ENCODE data around the gene LASP1.

Gene LASP1

GRCh38 chr17:38892083-38892482 is 22.2 kb downstream of the LASP1 start:
- H3K4me3 ChIP-seq (replicated peaks; ENCODE audit: insufficient read depth, low read length) = no peak overlapping the region
- no peaks in the 10 kb centered on the region for H3K27me3 ChIP-seq (ENCODE audit: insufficient read depth, poor library complexity, severe bottlenecking)
- peak overlapping the region; percentile 69 for H3K27ac ChIP-seq (replicated peaks)
- DNase-seq (ENCODE audit: low read depth in 1 of 2, low spot score in 1 of 2) = no peak
- TF ChIP-seq REST (IDR thresholded peaks at IDR 0.05; ENCODE audit: insufficient replicate concordance, low read depth) (no peak), SPI1 (IDR thresholded peaks at IDR 0.05; ENCODE audit: borderline replicate concordance, low read depth) (no peak), CTCF (IDR thresholded peaks at IDR 0.05; ENCODE audit: insufficient read depth, low read length) (no peak), POLR2AphosphoS5 (IDR thresholded peaks at IDR 0.05; ENCODE audit: low read depth) (no peak), GABPA (IDR thresholded peaks at IDR 0.05; ENCODE audit: low read depth) (no peak)

- DNase-seq (ENCODE audit: low read depth in 1 of 2, low spot score in 1 of 2) = no peak
- no peaks in the 10 kb centered on the region for H3K27me3 ChIP-seq (ENCODE audit: insufficient read depth, poor library complexity, severe bottlenecking)
- H3K27ac ChIP-seq (replicated peaks) = peak overlapping the region; percentile 69
- no peak overlapping the region for H3K4me3 ChIP-seq (replicated peaks; ENCODE audit: insufficient read depth, low read length)
- TF ChIP-seq SPI1 (IDR thresholded peaks at IDR 0.05; ENCODE audit: borderline replicate concordance, low read depth) = no peak
- TF ChIP-seq GABPA (IDR thresholded peaks at IDR 0.05; ENCODE audit: low read depth) = no peak
- TF ChIP-seq CTCF (IDR thresholded peaks at IDR 0.05; ENCODE audit: insufficient read depth, low read length) = no peak
- no peak for TF ChIP-seq REST (IDR thresholded peaks at IDR 0.05; ENCODE audit: insufficient replicate concordance, low read depth)
- no peak for TF ChIP-seq POLR2AphosphoS5 (IDR thresholded peaks at IDR 0.05; ENCODE audit: low read depth)
These were observed 22.8 kb downstream of the LASP1 start for GRCh38 chr17:38892620-38893019.

- no peak overlapping the region for H3K4me3 ChIP-seq (replicated peaks; ENCODE audit: insufficient read depth, low read length)
- peak overlapping the region; percentile 69 for H3K27ac ChIP-seq (replicated peaks)
- no peak for TF ChIP-seq GABPA (IDR thresholded peaks at IDR 0.05; ENCODE audit: low read depth)
- TF ChIP-seq SPI1 (IDR thresholded peaks at IDR 0.05; ENCODE audit: borderline replicate concordance, low read depth) = no peak
- TF ChIP-seq CTCF (IDR thresholded peaks at IDR 0.05; ENCODE audit: insufficient read depth, low read length) = no peak
- no peak for TF ChIP-seq POLR2AphosphoS5 (IDR thresholded peaks at IDR 0.05; ENCODE audit: low read depth)
- no peak for TF ChIP-seq REST (IDR thresholded peaks at IDR 0.05; ENCODE audit: insufficient replicate concordance, low read depth)
- H3K27me3 ChIP-seq (ENCODE audit: insufficient read depth, poor library complexity, severe bottlenecking) = no peaks in the 10 kb centered on the region
- DNase-seq (ENCODE audit: low read depth in 1 of 2, low spot score in 1 of 2) = no peak
These were observed 23.3 kb downstream of the LASP1 start for GRCh38 chr17:38893113-38893512.
